GM18909 (cell line): ENCODE measurements around the gene TKTL1.

Source experiments
- ATAC-seq: cut with Tn5 transposase; IDR thresholded peaks from one replicate; pipeline ENCODE4 v1.9.1; 2021; ENCODE audit warnings: mild to moderate bottlenecking; ENCODE audit not compliant: unreplicated experiment, poor library complexity

TKTL1 gene

DNA sequence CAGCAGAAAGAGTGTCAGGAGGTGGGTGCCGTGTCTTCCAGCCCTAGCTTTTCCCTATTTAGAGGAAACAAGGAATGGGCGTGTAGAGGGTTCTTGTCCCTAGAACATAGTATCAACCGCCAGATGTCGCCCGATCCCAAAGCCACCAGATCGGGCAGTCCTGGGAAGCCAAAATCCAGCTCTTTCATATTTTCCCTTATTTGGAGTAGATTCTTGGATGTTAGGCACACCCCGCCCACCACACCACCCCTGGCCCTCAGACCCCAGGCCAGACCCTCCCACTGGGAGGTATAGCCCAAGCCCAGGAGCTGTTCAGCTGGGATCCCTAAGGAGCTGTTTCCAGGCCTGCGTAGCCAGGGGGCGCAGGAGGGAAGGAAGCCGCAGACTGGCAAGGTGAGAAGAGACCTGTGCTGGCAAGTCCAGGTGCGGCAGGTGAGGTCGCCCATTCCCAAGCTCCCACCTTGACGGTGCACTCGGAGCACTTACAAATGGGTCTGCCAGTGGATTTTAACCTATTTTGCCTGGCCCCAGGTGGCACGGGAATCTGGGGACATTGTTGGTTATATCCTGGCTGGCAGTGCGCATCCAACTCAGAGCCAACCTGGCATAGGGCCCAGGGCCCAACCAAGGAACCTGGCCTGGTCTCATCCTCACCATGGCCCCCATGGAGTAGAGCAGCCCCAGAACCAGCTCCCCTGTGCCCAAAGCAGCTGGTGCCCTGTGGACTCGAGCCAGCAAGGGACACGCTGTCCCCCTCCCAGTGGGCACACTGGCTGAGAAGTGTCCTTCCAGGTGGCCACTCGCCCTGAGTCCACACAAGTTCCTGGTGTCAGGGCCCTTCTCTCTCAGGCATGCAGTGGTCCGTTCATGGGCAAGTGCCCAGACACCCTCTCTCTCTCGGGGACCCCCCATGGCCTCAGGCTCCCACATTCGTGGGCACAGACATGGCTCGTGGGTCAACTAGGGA lies 78.0 kb downstream of the TKTL1 start:
- no peak for ATAC-seq

DNA sequence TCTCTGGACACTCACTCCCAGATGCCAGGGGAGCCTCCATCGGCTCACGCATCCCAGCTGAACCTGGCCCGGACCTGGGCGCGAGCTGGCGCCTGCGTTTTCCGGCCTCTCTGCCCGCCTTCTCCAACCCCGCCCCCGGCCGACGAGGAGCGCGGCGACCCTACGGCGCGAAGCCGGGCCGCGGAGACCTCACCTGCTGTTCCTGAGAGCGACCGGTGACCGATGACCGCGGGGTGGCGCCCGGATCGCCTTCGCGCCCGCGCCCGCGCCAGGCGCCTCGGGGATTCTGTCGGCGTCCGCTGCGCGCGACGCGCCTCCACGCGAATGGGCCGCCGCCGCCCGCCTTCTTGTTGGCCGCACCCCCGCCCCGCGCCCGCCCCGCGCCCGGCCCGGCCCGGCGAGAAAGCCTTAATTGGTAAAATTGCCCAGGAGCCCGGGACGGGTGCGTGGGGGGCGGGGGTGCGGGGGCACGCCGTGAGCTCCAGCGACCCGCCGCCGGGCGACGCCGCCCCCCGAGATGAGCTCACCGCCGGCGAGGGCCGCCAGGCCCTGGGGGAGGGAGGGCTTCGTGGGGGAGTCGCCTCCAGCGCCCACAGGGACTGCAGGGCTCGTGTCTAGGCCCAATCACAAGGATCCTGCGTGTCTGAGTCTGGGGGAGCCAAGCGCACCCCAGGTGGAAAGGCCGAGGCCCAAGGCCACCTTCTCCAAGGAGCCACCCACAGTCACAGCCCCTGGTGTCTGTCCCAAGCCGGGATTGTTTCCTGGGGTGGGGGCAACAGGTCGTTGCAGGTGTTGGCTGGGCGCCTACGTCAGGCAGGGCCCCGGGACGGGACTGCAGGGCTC lies 78.9 kb downstream of the TKTL1 start, which contains the start of gene FLNA:
FLNA (minus strand) TSS at position 322 of the 843 bp plus-strand sequence. CDS start 3,389 bp downstream, outside the sequence.
- ATAC-seq: no peak

DNA sequence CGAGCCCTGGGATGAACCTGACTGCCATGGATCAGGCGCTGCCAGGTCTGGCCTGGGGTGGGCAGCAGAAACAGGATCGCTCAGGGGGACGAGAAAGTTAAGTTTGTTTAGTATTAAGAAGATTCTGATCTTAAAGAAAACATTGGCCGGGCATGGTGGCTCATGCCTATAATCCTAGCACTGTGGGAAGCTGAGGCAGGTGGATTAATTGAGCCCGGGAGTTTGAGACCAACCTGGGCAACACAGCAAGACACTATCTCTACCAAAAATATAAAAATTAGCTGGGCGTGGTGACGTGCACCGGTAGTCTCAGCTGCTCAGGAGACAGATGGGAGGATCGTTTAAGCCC lies 79.5 kb downstream of the TKTL1 start:
- no peak for ATAC-seq

DNA sequence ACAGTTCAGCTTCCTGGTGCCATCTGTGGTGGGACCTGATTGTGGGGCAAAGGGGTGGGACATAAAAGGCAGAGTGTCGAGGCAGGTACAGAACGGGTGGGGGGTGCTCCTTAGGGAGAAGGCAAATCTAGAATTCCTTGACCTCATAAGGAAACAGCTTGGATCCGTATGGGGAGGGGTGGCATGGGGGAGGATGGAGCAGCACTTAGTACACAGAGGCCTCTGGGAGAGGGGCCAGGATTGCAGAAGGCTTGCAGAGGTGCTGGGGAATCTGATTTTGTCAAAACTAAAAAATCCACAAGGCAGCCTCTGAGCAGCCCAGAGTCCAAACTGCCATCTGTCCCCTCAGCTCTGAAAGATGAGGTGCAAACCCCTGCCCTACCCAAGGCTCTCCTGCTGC lies 81.2 kb downstream of the TKTL1 start:
- ATAC-seq: no peak

DNA sequence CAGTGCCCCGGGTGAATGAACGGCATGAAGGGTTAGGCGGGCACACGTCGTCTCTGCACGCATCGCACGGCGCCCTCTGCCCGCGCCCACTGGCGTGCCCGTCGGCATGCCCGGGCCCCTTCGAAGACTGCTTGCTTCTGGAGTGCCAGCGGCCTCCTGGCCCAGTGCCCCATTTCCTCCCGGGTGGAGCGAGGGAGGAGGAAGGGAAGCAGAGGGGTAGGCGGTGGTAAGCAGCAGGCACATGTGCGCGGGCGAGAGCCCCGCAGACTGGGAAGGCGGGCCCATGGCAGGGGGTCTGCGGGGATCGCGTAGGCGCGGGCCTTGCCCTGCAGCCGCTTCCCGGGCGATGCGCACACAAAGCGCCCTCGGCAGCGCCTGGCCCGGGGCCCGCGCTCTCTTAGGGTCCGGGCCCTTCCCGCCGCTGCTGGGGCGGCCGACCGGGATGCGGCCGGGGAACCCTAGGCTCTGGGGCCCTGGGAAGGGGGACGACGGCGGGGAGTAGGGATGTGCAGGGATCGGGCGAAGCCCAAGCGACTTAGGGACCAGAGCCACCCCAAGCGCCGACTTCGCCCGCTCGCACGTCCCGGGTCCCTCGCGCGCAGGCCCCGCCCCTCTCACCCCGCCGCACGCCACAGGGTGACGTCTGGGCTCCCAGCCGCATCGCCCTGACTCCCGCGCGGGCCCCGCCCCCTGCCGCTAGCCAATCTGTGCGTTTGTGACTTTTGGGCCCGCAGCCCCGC lies 82.6 kb downstream of the TKTL1 start:
- ATAC-seq: no peak

DNA sequence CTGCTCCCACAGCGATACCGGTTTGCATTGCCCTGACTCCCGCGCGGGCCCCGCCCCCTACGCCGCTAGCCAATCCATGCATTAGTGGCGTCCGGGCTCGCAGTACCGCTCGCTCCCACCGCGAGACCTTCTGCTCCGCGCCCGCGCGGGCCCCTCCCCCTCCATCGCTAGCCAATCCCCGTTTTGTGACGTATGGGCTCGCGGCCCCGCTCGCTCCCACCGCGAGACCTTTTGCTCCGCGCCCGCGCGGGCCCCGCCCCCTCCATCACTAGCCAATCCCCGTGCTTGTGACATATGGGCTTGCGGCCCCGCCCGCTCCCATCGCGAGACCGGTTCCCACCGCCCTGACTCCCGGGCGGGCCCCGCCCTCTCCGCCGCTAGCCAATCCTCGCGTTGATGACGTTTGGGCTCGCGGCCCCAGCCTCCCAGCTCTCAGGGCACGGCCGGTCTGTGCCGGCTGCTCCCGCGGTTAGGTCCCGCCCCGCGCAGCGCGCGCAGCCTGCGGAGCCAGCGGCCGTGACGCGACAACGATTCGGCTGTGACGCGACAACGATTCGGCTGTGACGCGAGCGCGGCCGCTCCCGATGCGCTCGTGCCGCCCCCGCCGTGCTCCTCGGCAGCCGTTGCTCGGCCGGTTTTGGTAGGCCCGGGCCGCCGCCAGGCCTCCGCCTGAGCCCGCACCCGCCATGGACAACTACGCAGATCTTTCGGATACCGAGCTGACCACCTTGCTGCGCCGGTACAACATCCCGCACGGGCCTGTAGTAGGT lies 83.4 kb downstream of the TKTL1 start, which contains the start of gene EMD:
EMD (plus strand) TSS at position 497 of the 770 bp plus-strand sequence; CDS start at position 687, 190 bp downstream.
- ATAC-seq: peak; percentile 82

DNA sequence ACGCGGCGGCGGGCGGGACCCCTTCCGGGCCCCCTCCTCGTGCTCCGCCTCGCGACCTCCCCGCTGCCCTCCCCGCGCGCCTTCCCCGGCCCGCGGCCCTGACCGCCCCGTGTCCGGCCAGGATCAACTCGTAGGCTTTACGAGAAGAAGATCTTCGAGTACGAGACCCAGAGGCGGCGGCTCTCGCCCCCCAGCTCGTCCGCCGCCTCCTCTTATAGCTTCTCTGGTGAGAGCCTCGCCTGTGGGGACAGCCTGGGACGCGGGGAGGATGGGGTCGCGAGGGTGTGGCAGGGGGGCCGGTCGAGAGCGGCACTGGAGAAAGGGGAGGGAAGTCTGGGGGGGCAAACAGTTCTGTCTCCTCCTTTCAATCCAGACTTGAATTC lies 84.0 kb downstream of the TKTL1 start:
- no peak for ATAC-seq
